ENCODE results near the gene FOXG1.

FOXG1 gene

GRCh38 chr14:28765169-28765830 is 1.3 kb upstream of the FOXG1 start:
- DNase-seq (ENCODE audit: low read depth, low spot score): peak; percentile 40
- in situ Hi-C loops (cut with HindIII; ENCODE audit: low sequenced_read_pairs): no loop called here
- TF ChIP-seq CTCF (IDR thresholded peaks at IDR 0.05; ENCODE audit: low read depth, low read length): no peak
- peak overlapping the region; percentile 42 for H3K4me3 ChIP-seq (ENCODE audit: low read depth, low read length)

GRCh38 chr14:28765831-28766468 is 637 bp upstream of the FOXG1 start:
- in situ Hi-C loops (cut with HindIII; ENCODE audit: low sequenced_read_pairs): no loop called here
- H3K4me3 ChIP-seq (ENCODE audit: low read depth, low read length): peak overlapping the region; percentile 42
- DNase-seq (ENCODE audit: low read depth, low spot score): peak; percentile 52
- no peak for TF ChIP-seq CTCF (IDR thresholded peaks at IDR 0.05; ENCODE audit: low read depth, low read length)

GRCh38 chr14:28767030-28767852 is 654 bp downstream of the FOXG1 start:
- peak overlapping the region; percentile 44 for H3K4me3 ChIP-seq (ENCODE audit: low read depth, low read length)
- TF ChIP-seq CTCF (IDR thresholded peaks at IDR 0.05; ENCODE audit: low read depth, low read length): no peak
- no peak for DNase-seq (ENCODE audit: low read depth, low spot score)
- in situ Hi-C loops (cut with HindIII; ENCODE audit: low sequenced_read_pairs): no loop called here

GRCh38 chr14:28767853-28768741 is 1.5 kb downstream of the FOXG1 start:
- DNase-seq (ENCODE audit: low read depth, low spot score): no peak
- H3K4me3 ChIP-seq (ENCODE audit: low read depth, low read length): peak overlapping the region; percentile 44
- TF ChIP-seq CTCF (IDR thresholded peaks at IDR 0.05; ENCODE audit: low read depth, low read length): no peak
- in situ Hi-C loops (cut with HindIII; ENCODE audit: low sequenced_read_pairs): no loop called here

- no peak for DNase-seq (ENCODE audit: low read depth, low spot score)
- in situ Hi-C loops (cut with HindIII; ENCODE audit: low sequenced_read_pairs): no loop called here
- peak overlapping the region; percentile 44 for H3K4me3 ChIP-seq (ENCODE audit: low read depth, low read length)
- TF ChIP-seq CTCF (IDR thresholded peaks at IDR 0.05; ENCODE audit: low read depth, low read length): no peak
These were observed 2.8 kb downstream of the FOXG1 start for GRCh38 chr14:28769276-28769880.
